Osteoblast (primary cell): ENCODE measurements around the gene NUDT3. TPM values are rescaled to one million over a fixed set of nuclear protein-coding genes. Genes with fewer than 3 reads are reported as not detected.

Source experiments
- DNase-seq: peaks from one replicate; pipeline ENCODE4 v3.0.0; 2011; ENCODE audit warnings: low spot score, mixed read lengths; ENCODE audit not compliant: insufficient read length; ENCODE audit errors: missing footprints
- H2AFZ ChIP-seq: 2 replicates; pipeline ENCODE4 v1.6.0; 2011; ENCODE audit warnings: mild to moderate bottlenecking, low read length
- H3K27ac ChIP-seq: 2 replicates; pipeline ENCODE4 v1.5.1; 2011; ENCODE audit warnings: mild to moderate bottlenecking, low read depth, low read length, moderate library complexity
- H3K27me3 ChIP-seq: 2 replicates; pipeline ENCODE4 v1.6.0; 2012; ENCODE audit warnings: mild to moderate bottlenecking, control low read depth, inconsistent platforms, low read length, moderate library complexity; ENCODE audit not compliant: insufficient read depth
- H3K36me3 ChIP-seq: 2 replicates; pipeline ENCODE4 v1.5.1; 2011; ENCODE audit warnings: mild to moderate bottlenecking, low read length, control low read depth, moderate library complexity; ENCODE audit not compliant: insufficient read depth
- H3K4me1 ChIP-seq: 2 replicates; pipeline ENCODE4 v1.5.1; 2011; ENCODE audit warnings: mild to moderate bottlenecking, low read length, control low read depth, moderate library complexity; ENCODE audit not compliant: insufficient read depth
- H3K4me2 ChIP-seq: 2 replicates; pipeline ENCODE4 v1.6.0; 2011; ENCODE audit warnings: mild to moderate bottlenecking, low read length; ENCODE audit not compliant: insufficient read depth
- H3K4me3 ChIP-seq: fragments of 200-600 bp; sonication (generic); 3 replicates; pipeline ENCODE4 v1.5.1; 2012; ENCODE audit warnings: mild to moderate bottlenecking, low read length, inconsistent platforms; ENCODE audit not compliant: insufficient read depth
- H3K79me2 ChIP-seq: 2 replicates; pipeline ENCODE4 v1.6.0; 2012; ENCODE audit warnings: mild to moderate bottlenecking, low read length, control low read depth, inconsistent platforms; ENCODE audit not compliant: insufficient read depth
- H3K9me3 ChIP-seq: 2 replicates; pipeline ENCODE4 v1.5.1; 2011; ENCODE audit warnings: low read depth, low read length, control low read depth
- H4K20me1 ChIP-seq: 2 replicates; pipeline ENCODE4 v1.6.0; 2012; ENCODE audit warnings: mild to moderate bottlenecking, low read length, control low read depth; ENCODE audit not compliant: insufficient read depth
- CTCF ChIP-seq: IDR thresholded peaks from 2 replicates; pipeline ENCODE4 v1.5.1; 2011; ENCODE audit warnings: mild to moderate bottlenecking, low read depth, low read length, moderate library complexity; ENCODE audit errors: extremely low read depth
- total RNA-seq: library from RNA; depleted of rRNA; stranded (reverse); fragments of >200 nt; gene quantifications from 2 replicates; pipeline ENCODE4 v1.2.3, GENCODE V29; 2012

NUDT3 gene
- total RNA-seq, 1 donor = 37.6 TPM

GRCh38 chr6:34391473-34391785, 1.0 kb downstream of the NUDT3 start:
- Histone ChIP-seq H3K4me3 (peak overlapping the region; percentile 93), H3K36me3 (no peaks in the 10 kb centered on the region), H3K27me3 (no peaks in the 10 kb centered on the region), H3K9me3 (no peaks in the 10 kb centered on the region), H3K4me1 (peaks cover 13% of the 10 kb centered on the region), H2AFZ (peak overlapping the region; percentile 83), H3K4me2 (peak overlapping the region; percentile 95), H3K79me2 (peaks cover 61% of the 10 kb centered on the region), H3K27ac (peak overlapping the region; percentile 51), H4K20me1 (peaks cover 34% of the 10 kb centered on the region)
- DNase-seq = no peak
- no peak for TF ChIP-seq CTCF

- no peak for TF ChIP-seq CTCF
- H3K4me1 ChIP-seq = peaks cover 20% of the 10 kb centered on the region
- H3K4me2 ChIP-seq = peak overlapping the region; percentile 95
- H3K79me2 ChIP-seq = peaks cover 67% of the 10 kb centered on the region
- H4K20me1 ChIP-seq = peaks cover 40% of the 10 kb centered on the region
- no peaks in the 10 kb centered on the region for H3K27me3 ChIP-seq
- H3K4me3 ChIP-seq = peak overlapping the region; percentile 93
- no peak overlapping the region for H2AFZ ChIP-seq
- no peaks in the 10 kb centered on the region for H3K9me3 ChIP-seq
- peak overlapping the region; percentile 51 for H3K27ac ChIP-seq
- H3K36me3 ChIP-seq = no peaks in the 10 kb centered on the region
- peak; percentile 82 for DNase-seq
These were observed 1.7 kb downstream of the NUDT3 start for GRCh38 chr6:34390531-34391472.

GRCh38 chr6:34389034-34389433, 3.4 kb downstream of the NUDT3 start:
- no peak overlapping the region for H2AFZ ChIP-seq
- H3K9me3 ChIP-seq = no peaks in the 10 kb centered on the region
- H3K79me2 ChIP-seq = peaks cover 82% of the 10 kb centered on the region
- H3K4me2 ChIP-seq = no peak overlapping the region
- DNase-seq = no peak
- peaks cover 24% of the 10 kb centered on the region for H3K4me1 ChIP-seq
- H3K27ac ChIP-seq = no peak overlapping the region
- H3K27me3 ChIP-seq = no peaks in the 10 kb centered on the region
- TF ChIP-seq CTCF = no peak
- H4K20me1 ChIP-seq = peaks cover 45% of the 10 kb centered on the region
- no peak overlapping the region for H3K4me3 ChIP-seq
- no peaks in the 10 kb centered on the region for H3K36me3 ChIP-seq

- no peak overlapping the region for H3K27ac ChIP-seq
- H3K4me1 ChIP-seq = peaks cover 30% of the 10 kb centered on the region
- peaks cover 51% of the 10 kb centered on the region for H4K20me1 ChIP-seq
- no peak overlapping the region for H3K4me2 ChIP-seq
- H3K36me3 ChIP-seq = no peaks in the 10 kb centered on the region
- H3K9me3 ChIP-seq = no peaks in the 10 kb centered on the region
- no peak overlapping the region for H2AFZ ChIP-seq
- H3K79me2 ChIP-seq = peaks cover 85% of the 10 kb centered on the region
- no peaks in the 10 kb centered on the region for H3K27me3 ChIP-seq
- TF ChIP-seq CTCF = no peak
- H3K4me3 ChIP-seq = no peak overlapping the region
- DNase-seq = no peak
These were observed 4.0 kb downstream of the NUDT3 start for GRCh38 chr6:34388421-34388820.
